D341Med (cell line): Measurements from ENCODE around the gene NUDT1.

Experiments used
- DNase-seq: peaks from one replicate; pipeline ENCODE4 v3.0.0; 2012; ENCODE audit warnings: low spot score

Gene NUDT1

GRCh38 chr7:2224491-2224928 lies 17.5 kb upstream of the NUDT1 start:
- DNase-seq = peak; percentile 65

GRCh38 chr7:2224934-2225333 lies 17.1 kb upstream of the NUDT1 start:
- DNase-seq = no peak

GRCh38 chr7:2225336-2225735 lies 16.7 kb upstream of the NUDT1 start:
- no peak for DNase-seq

- no peak for DNase-seq
Measured at GRCh38 chr7:2225830-2226229, 16.2 kb upstream of the NUDT1 start.

GRCh38 chr7:2227699-2228098 lies 14.3 kb upstream of the NUDT1 start:
- DNase-seq = no peak

- no peak for DNase-seq
Measured at GRCh38 chr7:2228921-2229320, 13.1 kb upstream of the NUDT1 start.

- no peak for DNase-seq
Measured at GRCh38 chr7:2229467-2229866, 12.6 kb upstream of the NUDT1 start.

- no peak for DNase-seq
Measured at GRCh38 chr7:2230226-2230625, 11.8 kb upstream of the NUDT1 start.

GRCh38 chr7:2230882-2231281 lies 11.1 kb upstream of the NUDT1 start:
- DNase-seq = no peak

GRCh38 chr7:2231992-2232765 lies 9.8 kb upstream of the NUDT1 start:
- DNase-seq = peak; percentile 79

- peak; percentile 97 for DNase-seq
Measured at GRCh38 chr7:2232766-2233520, 9.1 kb upstream of the NUDT1 start, which contains the start of gene MAD1L1. Gene MAD1L1 (minus strand): TSS chr7:2232945. CDS start chr7:2230133, 2,812 bp downstream.

- no peak for DNase-seq
Measured at GRCh38 chr7:2233926-2234325, 8.1 kb upstream of the NUDT1 start.

- no peak for DNase-seq
Measured at GRCh38 chr7:2237109-2237602, 4.9 kb upstream of the NUDT1 start.

- DNase-seq = no peak
Measured at GRCh38 chr7:2239242-2239641, 2.8 kb upstream of the NUDT1 start.

GRCh38 chr7:2242541-2243429 lies 759 bp downstream of the NUDT1 start:
- DNase-seq = no peak

- no peak for DNase-seq
Measured at GRCh38 chr7:2243458-2243857, 1.4 kb downstream of the NUDT1 start.

- no peak for DNase-seq
Measured at GRCh38 chr7:2244404-2244995, 2.5 kb downstream of the NUDT1 start.

GRCh38 chr7:2245883-2246675 lies 4.1 kb downstream of the NUDT1 start:
- DNase-seq = no peak

GRCh38 chr7:2247141-2247995 lies 5.3 kb downstream of the NUDT1 start:
- DNase-seq = peak; percentile 85
